GM18508 (cell line): ENCODE data around the gene F13A1.
"Not testable (repeated sequence)": the region's sequence is repeated elsewhere in the genome, so short reads cannot be mapped to it uniquely, and the experiment has no call there.

Source experiments
- ATAC-seq: cut with Tn5 transposase; IDR thresholded peaks from one replicate; pipeline ENCODE4 v1.9.1; 2021; ENCODE audit warnings: moderate number of reproducible peaks; ENCODE audit not compliant: insufficient read depth, unreplicated experiment

The F13A1 gene

GRCh38 chr6:6320901-6321300 is 439 bp upstream of the F13A1 start:
- ATAC-seq = no peak

GRCh38 chr6:6317825-6318733 is 2.4 kb downstream of the F13A1 start:
- ATAC-seq = no peak

DNA sequence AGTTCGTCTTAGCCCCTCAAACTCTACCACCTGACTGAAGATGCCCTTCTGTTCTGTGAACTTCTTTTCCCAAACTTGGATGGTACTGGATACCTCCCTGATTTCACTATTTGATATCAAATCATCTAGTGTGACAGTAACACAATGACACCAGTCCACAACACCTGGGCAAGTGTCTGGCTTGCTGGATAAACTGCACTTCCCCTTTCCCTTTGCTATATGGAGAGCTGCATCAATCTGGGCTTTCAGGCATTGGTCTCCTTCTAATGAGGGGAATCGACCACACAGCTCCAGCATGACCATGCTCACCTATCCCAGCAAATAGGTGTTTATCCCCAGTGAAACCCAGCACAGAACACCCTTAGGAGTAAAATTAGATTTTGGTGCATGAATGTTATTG is 3.1 kb downstream of the F13A1 start:
- ATAC-seq = no peak

- no peak for ATAC-seq
These were observed 4.8 kb downstream of the F13A1 start for GRCh38 chr6:6315660-6316059.

DNA sequence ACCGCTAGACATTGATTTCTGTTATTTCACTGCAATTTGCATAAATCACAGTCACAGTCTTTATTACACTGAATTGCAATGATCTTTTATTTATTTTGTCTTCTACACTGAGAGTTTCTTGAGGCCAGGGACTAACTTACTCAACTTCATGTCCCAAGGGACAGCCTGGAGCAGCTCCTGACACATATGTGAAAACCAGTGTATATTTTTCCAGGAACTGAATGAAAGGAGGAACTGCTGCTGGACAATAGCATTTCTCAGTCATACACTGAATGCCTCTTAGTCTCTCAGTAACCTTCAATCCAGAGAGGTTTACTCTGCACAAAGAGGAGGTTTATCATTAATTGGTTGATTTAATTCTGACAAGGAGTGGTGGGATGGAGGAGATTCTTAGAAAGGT is 5.9 kb downstream of the F13A1 start:
- ATAC-seq = no peak

GRCh38 chr6:6312901-6313441 is 7.5 kb downstream of the F13A1 start:
- ATAC-seq = no peak

DNA sequence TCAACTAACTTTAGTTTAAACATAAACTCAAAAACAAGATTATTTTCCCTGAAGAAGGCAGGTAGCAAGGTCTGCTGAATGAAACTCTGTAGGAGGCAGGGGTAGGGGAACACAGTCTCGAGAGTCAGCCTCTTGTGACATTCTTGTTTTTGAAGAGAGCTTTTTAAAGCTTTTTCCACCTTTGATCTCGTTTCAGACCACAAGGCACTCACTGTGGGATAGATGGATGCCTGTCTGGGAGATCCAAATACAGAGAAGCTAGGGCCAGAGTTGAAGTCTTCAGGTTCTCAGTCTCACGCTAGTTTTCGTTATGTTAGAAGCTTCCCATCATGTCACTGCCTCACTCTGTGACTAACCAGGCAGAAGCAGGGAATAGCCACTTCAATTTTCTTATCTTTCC is 14.9 kb downstream of the F13A1 start:
- no peak for ATAC-seq

DNA sequence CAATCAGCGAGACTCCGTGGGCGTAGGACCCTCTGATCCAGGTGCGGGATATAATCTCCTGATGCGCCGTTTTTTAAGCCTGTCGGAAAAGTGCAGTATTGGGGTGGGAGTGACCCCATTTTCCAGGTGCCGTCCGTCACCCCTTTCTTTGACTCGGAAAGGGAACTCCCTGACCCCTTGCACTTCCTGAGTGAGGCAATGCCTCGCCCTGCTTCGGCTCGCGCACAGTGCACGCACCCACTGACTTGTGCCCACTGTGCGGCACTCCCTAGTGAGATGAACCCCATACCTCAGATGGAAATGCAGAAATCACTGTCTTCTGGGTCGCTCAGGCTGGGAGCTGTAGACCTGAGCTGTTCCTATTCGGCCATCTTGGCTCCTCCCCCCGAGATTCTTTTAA is 20.1 kb downstream of the F13A1 start:
- ATAC-seq = not testable (repeated sequence)

DNA sequence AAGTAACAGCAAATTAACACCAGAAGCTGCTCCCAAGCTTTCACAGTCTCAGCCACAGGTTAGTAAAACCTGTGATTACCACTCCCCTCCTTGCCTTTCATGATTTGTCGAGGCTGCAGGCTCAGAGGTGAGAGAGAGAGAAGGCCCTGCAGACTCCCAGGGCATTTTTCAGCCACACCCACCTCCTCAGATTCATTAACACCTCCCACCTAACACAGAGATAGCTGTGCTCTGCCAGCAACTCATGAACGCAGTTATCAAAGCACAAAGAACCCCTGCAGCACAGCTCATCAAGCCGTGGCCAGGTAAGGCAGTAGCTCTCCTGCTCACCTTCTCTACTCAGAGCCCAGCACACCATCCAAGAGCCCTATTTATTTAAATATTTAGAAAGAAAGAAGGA is 27.1 kb downstream of the F13A1 start:
- ATAC-seq = no peak

DNA sequence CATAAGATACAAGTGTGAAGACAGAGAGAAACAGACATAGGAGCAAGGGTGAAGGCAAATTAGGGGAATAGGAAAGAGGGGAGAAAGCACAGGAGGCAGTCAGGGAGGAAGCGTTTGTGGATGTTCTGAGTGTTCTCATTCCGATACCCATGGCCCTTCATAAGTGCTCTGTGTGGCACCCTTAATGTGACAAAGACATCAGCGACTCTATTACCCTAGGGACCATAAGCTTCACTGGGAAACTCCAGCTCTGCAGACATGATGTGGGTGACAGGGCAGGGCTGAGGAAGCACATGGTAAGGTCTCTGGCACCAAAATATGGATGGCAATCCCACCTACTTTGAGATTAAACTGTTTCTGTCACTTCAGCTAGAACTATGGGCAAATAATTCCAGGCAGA is 33.0 kb downstream of the F13A1 start:
- ATAC-seq = no peak

GRCh38 chr6:6285679-6286078 is 34.8 kb downstream of the F13A1 start:
- no peak for ATAC-seq

DNA sequence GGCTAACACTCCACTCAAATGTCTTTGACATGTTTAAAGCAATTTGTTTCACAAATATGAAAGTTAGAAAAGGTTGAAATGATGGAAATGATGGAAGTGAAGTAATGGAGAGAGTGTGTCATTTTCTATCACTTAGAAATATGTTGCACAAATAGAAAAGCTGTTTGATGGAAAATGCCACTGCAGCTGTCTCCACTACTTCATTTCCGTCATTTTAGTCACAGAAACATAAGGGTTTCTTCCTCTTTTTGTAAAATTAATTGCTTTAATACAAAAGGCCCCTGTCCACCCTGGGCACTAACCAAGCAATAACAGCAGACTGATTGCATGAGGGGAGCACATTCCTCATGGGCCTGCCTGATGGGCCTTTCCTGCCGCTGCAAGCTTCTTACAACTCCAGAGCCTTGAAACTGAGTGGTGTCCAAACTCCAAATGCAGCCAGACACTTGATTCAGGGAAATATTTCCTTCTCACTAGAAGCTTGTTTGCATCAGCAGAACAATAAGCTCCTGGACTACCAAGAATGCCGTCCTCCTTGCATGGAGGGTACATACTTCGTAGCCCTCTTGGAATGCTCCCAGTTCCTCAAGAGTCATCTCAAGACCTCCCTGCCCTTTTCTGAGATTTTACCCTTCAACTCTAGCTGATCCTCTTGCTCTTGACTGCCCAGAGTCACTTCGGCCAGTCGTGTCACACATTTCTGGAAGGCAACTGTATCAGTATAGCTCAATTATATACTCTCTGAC is 36.1 kb downstream of the F13A1 start:
- no peak for ATAC-seq

DNA sequence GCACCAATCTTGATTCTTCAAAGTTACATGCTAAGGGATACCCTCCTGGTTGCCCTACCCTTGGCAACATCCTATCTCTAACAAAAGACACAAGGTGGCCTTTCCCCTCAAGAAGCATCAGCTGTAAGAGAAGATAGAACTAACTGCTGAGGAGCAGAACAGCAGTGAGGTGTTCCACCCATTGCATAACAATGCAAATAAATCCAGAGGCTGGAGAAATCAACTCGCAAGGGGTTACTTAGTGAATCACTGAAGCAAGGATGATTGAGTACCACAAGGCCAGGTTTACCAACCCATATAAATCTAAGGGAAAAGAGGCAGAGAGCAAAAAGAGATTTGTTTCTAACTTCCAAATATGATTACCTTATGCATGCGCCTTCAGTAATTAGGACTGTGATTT is 36.7 kb downstream of the F13A1 start:
- ATAC-seq = no peak

DNA sequence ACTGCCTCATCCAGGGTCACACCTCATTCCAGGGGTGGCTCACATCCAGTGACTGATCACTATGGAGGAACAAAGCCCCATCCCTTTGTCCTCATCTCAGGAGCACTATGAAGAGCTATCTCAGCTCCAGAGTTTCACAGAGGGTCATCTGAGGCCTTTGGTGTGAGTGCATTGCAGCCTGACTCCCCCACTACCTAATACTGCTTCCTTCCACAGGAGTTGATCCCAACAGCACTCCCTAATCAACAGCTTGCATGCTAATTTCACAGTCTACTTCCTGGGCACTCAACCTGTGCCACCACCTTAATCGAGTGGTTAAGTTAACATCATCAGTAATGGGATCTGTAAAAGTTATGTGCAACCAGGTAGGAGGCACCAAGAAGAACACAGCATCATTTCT is 37.7 kb downstream of the F13A1 start:
- ATAC-seq = no peak

DNA sequence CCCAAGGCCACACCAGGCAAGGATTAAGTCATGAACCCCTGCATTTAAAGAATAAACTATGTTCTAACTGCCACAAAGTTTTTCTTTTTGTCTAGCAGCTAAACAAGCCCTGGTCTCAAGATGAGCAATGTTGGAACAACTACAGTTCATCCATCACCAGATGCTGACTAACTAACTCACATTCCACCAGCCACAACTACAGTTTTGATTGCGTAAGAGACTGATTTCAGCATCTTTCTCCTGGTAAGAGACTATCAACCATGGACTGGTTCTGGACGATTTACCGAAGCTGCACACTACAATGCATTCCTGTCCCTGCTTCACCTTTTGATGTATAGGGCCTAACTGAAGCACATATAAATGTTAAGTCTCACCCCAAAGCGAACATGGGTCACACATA is 43.0 kb downstream of the F13A1 start:
- no peak for ATAC-seq

GRCh38 chr6:6270948-6271535 is 49.4 kb downstream of the F13A1 start:
- no peak for ATAC-seq

GRCh38 chr6:6260196-6260722 is 60.2 kb downstream of the F13A1 start:
- ATAC-seq = no peak

GRCh38 chr6:6256886-6257285 is 63.6 kb downstream of the F13A1 start:
- ATAC-seq = no peak

GRCh38 chr6:6256259-6256658 is 64.2 kb downstream of the F13A1 start:
- no peak for ATAC-seq

GRCh38 chr6:6251555-6252280 is 68.7 kb downstream of the F13A1 start:
- ATAC-seq = no peak
